ENCODE measurements around the gene CDK2.

DNA sequence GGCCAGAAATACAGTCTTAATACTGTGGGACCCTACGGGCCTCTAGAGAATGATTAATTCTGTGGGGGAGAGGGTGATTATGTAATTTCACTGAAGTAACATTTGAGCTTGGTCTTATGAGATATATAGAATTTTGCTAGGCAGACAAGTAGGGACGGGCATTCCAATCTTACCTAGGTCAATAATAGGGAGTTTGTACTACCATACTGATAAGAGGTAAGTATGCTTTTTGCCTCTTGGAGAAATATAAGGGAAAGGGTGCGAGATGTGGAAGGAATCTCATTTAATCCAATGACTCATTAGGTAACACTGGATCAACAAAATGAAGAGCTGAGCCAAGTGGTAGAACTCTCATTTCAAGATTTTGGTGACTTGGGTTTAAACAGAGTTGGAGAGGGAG is 12.4 kb downstream of the CDK2 start:
- TF ChIP-seq TBL1XR1 (IDR thresholded peaks at IDR 0.05; ENCODE audit: low read length in 2 of 2) (no peak), ZNF778 (CRISPR knock-in tag; IDR thresholded peaks at IDR 0.05) (no peak), SP2 (IDR thresholded peaks at IDR 0.05; ENCODE audit: extremely low read depth, low read depth, low read length, poor library complexity, severe bottlenecking) (no peak), TRIM28 (IDR thresholded peaks at IDR 0.05) (no peak), GATAD2A (IDR thresholded peaks at IDR 0.05) (no peak), ZNF23 (CRISPR knock-in tag; IDR thresholded peaks at IDR 0.05) (no peak), DPF2 (IDR thresholded peaks at IDR 0.05) (no peak), HDAC6 (IDR thresholded peaks at IDR 0.05; ENCODE audit: low read depth, low read length) (no peak), CBX2 (IDR thresholded peaks at IDR 0.05; ENCODE audit: insufficient read depth, low read length, poor library complexity, severe bottlenecking) (no peak)
- TF ChIP-seq, protein P1, sequence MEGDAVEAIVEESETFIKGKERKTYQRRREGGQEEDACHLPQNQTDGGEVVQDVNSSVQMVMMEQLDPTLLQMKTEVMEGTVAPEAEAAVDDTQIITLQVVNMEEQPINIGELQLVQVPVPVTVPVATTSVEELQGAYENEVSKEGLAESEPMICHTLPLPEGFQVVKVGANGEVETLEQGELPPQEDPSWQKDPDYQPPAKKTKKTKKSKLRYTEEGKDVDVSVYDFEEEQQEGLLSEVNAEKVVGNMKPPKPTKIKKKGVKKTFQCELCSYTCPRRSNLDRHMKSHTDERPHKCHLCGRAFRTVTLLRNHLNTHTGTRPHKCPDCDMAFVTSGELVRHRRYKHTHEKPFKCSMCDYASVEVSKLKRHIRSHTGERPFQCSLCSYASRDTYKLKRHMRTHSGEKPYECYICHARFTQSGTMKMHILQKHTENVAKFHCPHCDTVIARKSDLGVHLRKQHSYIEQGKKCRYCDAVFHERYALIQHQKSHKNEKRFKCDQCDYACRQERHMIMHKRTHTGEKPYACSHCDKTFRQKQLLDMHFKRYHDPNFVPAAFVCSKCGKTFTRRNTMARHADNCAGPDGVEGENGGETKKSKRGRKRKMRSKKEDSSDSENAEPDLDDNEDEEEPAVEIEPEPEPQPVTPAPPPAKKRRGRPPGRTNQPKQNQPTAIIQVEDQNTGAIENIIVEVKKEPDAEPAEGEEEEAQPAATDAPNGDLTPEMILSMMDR (IDR thresholded peaks at IDR 0.05 in 2 of 3, conservative IDR thresholded peaks at IDR 0.05 in 1 of 3; ENCODE audit: insufficient read depth in 2 of 3, low read depth in 1 of 3, low read length in 3 of 3): no peak
- TF ChIP-seq, protein P2, sequence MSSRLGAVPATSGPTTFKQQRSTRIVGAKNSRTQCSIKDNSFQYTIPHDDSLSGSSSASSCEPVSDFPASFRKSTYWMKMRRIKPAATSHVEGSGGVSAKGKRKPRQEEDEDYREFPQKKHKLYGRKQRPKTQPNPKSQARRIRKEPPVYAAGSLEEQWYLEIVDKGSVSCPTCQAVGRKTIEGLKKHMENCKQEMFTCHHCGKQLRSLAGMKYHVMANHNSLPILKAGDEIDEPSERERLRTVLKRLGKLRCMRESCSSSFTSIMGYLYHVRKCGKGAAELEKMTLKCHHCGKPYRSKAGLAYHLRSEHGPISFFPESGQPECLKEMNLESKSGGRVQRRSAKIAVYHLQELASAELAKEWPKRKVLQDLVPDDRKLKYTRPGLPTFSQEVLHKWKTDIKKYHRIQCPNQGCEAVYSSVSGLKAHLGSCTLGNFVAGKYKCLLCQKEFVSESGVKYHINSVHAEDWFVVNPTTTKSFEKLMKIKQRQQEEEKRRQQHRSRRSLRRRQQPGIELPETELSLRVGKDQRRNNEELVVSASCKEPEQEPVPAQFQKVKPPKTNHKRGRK (tag; IDR thresholded peaks at IDR 0.05): no peak
